Thyroid gland (tissue), 4 donors: Measurements from ENCODE around the gene COL12A1.

Experiments
- POLR2A ChIP-seq, 2 donors: fragments of 450-650 bp; IDR thresholded peaks; one replicate each; pipeline ENCODE4 v1.6.1; 2017; ENCODE audit warnings: antibody characterized with exemption in 2 of 2, mild to moderate bottlenecking in 2 of 2, moderate library complexity in 1 of 2
- TF ChIP-seq, protein P1 (sequence below), 6 experiments: fragments of 200-600 bp in 3 of 6; fragments of 450-650 bp in 3 of 6; sonication (generic) in 3 of 6; IDR thresholded peaks; one replicate each; pipeline ENCODE4 v1.5.1; 2016 to 2019; ENCODE audit warnings: antibody characterized with exemption in 6 of 6, mild to moderate bottlenecking in 2 of 6, inconsistent platforms in 1 of 6, moderate library complexity in 1 of 6

DNA sequence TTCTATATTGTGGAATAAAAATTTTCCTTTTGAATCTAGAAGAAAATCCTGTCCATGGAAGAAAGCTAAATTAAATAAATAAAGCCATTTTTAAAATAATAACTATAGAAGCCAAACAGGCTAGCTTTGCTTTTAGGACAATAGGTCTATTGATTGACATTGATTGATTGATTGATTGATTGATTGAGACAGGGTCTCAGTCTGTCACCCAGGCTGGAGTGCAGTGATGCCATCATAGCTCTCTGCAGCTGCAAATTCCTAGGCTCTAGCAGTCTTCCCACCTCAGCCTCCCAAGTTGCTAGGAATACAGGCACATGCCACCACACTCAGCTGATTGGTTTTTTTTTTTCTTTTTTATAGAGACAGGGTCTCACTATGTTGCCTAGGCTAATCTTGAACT is 97.9 kb downstream of the COL12A1 start:
- TF ChIP-seq, protein P1, sequence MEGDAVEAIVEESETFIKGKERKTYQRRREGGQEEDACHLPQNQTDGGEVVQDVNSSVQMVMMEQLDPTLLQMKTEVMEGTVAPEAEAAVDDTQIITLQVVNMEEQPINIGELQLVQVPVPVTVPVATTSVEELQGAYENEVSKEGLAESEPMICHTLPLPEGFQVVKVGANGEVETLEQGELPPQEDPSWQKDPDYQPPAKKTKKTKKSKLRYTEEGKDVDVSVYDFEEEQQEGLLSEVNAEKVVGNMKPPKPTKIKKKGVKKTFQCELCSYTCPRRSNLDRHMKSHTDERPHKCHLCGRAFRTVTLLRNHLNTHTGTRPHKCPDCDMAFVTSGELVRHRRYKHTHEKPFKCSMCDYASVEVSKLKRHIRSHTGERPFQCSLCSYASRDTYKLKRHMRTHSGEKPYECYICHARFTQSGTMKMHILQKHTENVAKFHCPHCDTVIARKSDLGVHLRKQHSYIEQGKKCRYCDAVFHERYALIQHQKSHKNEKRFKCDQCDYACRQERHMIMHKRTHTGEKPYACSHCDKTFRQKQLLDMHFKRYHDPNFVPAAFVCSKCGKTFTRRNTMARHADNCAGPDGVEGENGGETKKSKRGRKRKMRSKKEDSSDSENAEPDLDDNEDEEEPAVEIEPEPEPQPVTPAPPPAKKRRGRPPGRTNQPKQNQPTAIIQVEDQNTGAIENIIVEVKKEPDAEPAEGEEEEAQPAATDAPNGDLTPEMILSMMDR (IDR thresholded peaks at IDR 0.05): no peak
- TF ChIP-seq POLR2A (IDR thresholded peaks at IDR 0.05): no peak
